Glutamatergic neuron (in vitro differentiated cells): ENCODE data around the gene CACNA1E. TPM values are rescaled to one million over a fixed set of nuclear protein-coding genes. Genes with fewer than 3 reads are reported as not detected.

Experiments
- DNase-seq: peaks from one replicate; pipeline ENCODE4 v3.0.0; 2022
- H3K27ac Mint-ChIP-seq: one replicate; pipeline ENCODE4 v1.8.0; 2020; ENCODE audit warnings: mild to moderate bottlenecking, mixed read lengths, inconsistent platforms; ENCODE audit not compliant: unreplicated experiment
- H3K27me3 Mint-ChIP-seq: one replicate; pipeline ENCODE4 v1.8.0; 2020; ENCODE audit warnings: mild to moderate bottlenecking, moderate library complexity, mixed read lengths, inconsistent platforms; ENCODE audit not compliant: unreplicated experiment
- H3K36me3 Mint-ChIP-seq: one replicate; pipeline ENCODE4 v1.8.0; 2020; ENCODE audit warnings: mild to moderate bottlenecking, mixed read lengths, inconsistent platforms; ENCODE audit not compliant: unreplicated experiment
- H3K4me1 Mint-ChIP-seq: one replicate; pipeline ENCODE4 v1.8.0; 2020; ENCODE audit warnings: mild to moderate bottlenecking, low read depth, mixed read lengths, inconsistent platforms; ENCODE audit not compliant: unreplicated experiment
- H3K4me3 Mint-ChIP-seq: one replicate; pipeline ENCODE4 v1.8.0; 2020; ENCODE audit warnings: mild to moderate bottlenecking, mixed read lengths, inconsistent platforms; ENCODE audit not compliant: unreplicated experiment
- H3K9me3 Mint-ChIP-seq: one replicate; pipeline ENCODE4 v1.8.0; 2020; ENCODE audit warnings: mild to moderate bottlenecking, moderate library complexity, mixed read lengths, inconsistent platforms; ENCODE audit not compliant: unreplicated experiment
- CTCF ChIP-seq: fragments of 200-600 bp; sonication (generic); IDR thresholded peaks from one replicate; pipeline ENCODE4 v1.5.0; 2021; ENCODE audit not compliant: partially characterized antibody, unreplicated experiment
- total RNA-seq: library from RNA; stranded (reverse); fragmentation: NEBNext Ultra II Directional; extraction: Animal tissue kit (Norgen Biotek cat#: 25700); gene quantifications from one replicate; pipeline ENCODE4 v1.2.1, GENCODE V29; 2021; ENCODE audit not compliant: unreplicated experiment

CACNA1E gene
- total RNA-seq, 1 donor from 2014 or later, result 8.8 TPM

GRCh38 chr1:181763736-181764135 is 280.4 kb downstream of the CACNA1E start:
- Mint-ChIP-seq H3K4me3 (no peak overlapping the region), H3K36me3 (no peaks in the 10 kb centered on the region), H3K9me3 (no peaks in the 10 kb centered on the region), H3K27me3 (no peaks in the 10 kb centered on the region), H3K27ac (no peak overlapping the region), H3K4me1 (no peaks in the 10 kb centered on the region)
- DNase-seq, result no peak
- TF ChIP-seq CTCF, result no peak

- Mint-ChIP-seq H3K9me3 (peaks cover 1% of the 10 kb centered on the region), H3K27me3 (peaks cover 2% of the 10 kb centered on the region), H3K36me3 (no peaks in the 10 kb centered on the region), H3K27ac (no peak overlapping the region), H3K4me1 (no peaks in the 10 kb centered on the region), H3K4me3 (no peak overlapping the region)
- no peak for DNase-seq
- no peak for TF ChIP-seq CTCF
Observed at GRCh38 chr1:181765451-181766026, 282.2 kb downstream of the CACNA1E start.

- TF ChIP-seq CTCF, result no peak
- DNase-seq, result no peak
- Mint-ChIP-seq H3K9me3 (peaks cover 1% of the 10 kb centered on the region), H3K4me1 (no peaks in the 10 kb centered on the region), H3K27me3 (peaks cover 2% of the 10 kb centered on the region), H3K36me3 (no peaks in the 10 kb centered on the region), H3K27ac (no peak overlapping the region), H3K4me3 (no peak overlapping the region)
Observed at GRCh38 chr1:181767001-181767708, 283.8 kb downstream of the CACNA1E start.

GRCh38 chr1:181768211-181768929 is 285.1 kb downstream of the CACNA1E start:
- peaks cover 2% of the 10 kb centered on the region for H3K27me3 Mint-ChIP-seq
- no peak for DNase-seq
- no peak overlapping the region for H3K27ac Mint-ChIP-seq
- peaks cover 1% of the 10 kb centered on the region for H3K9me3 Mint-ChIP-seq
- no peak overlapping the region for H3K4me3 Mint-ChIP-seq
- H3K36me3 Mint-ChIP-seq, result no peaks in the 10 kb centered on the region
- TF ChIP-seq CTCF, result no peak
- no peaks in the 10 kb centered on the region for H3K4me1 Mint-ChIP-seq

- Mint-ChIP-seq H3K4me3 (no peak overlapping the region), H3K36me3 (no peaks in the 10 kb centered on the region), H3K27me3 (peaks cover 2% of the 10 kb centered on the region), H3K9me3 (peaks cover 1% of the 10 kb centered on the region), H3K4me1 (no peaks in the 10 kb centered on the region), H3K27ac (no peak overlapping the region)
- no peak for DNase-seq
- TF ChIP-seq CTCF, result no peak
Observed at GRCh38 chr1:181768930-181769280, 285.6 kb downstream of the CACNA1E start.
